NCI-H2107 treated with DMSO at 0.1 percent for 48 hours (cell line): ENCODE data around the gene SNX19.

Experiments
- DNase-seq: peaks from one replicate; lab custom pipeline; 2025; ENCODE audit not compliant: unreplicated experiment; lab: John Stamatoyannopoulos, UW

SNX19 gene

GRCh38 chr11:130848361-130849214 lies 67.7 kb downstream of the SNX19 start:
- no peak for DNase-seq

DNA sequence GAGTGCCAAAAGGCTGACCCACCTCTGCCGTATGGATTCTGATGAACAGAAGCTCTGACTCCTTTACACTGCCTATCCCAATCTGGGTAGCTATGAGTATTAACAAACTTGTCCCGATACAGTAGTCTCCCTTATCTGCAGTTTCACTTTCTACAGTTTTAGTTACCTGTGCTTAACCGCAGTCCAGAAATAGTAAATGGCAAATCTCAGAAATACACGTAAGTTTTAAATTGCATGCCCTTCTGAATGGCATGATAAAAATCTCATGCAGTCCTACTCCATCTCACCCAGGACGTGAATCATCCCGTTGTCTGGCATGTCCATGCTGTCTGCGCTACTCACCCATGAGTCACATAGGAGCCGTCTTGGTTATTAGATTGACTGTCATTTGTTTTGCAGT lies 68.8 kb downstream of the SNX19 start:
- no peak for DNase-seq

GRCh38 chr11:130846606-130847005 lies 69.7 kb downstream of the SNX19 start:
- no peak for DNase-seq

GRCh38 chr11:130842001-130842400 lies 74.3 kb downstream of the SNX19 start:
- no peak for DNase-seq

DNA sequence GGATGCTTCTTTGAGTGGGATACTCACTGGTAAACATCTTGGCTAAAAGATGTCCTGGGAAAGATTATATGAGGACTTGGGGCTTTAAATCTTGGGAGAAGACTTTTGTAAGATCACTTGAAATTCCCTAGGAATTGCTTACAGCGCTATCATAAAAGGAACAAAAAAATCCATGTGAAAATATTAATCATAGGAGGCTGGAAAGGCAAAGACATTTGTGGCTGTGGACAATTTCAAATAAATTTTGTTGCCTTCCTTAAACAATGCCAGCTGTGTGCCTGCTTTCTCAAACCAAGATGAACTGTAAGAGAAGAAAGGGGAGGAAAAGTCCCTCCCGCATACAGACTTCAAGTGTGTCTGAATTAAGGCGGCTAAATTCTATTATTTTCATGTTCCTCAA lies 75.6 kb downstream of the SNX19 start:
- DNase-seq, result no peak

DNA sequence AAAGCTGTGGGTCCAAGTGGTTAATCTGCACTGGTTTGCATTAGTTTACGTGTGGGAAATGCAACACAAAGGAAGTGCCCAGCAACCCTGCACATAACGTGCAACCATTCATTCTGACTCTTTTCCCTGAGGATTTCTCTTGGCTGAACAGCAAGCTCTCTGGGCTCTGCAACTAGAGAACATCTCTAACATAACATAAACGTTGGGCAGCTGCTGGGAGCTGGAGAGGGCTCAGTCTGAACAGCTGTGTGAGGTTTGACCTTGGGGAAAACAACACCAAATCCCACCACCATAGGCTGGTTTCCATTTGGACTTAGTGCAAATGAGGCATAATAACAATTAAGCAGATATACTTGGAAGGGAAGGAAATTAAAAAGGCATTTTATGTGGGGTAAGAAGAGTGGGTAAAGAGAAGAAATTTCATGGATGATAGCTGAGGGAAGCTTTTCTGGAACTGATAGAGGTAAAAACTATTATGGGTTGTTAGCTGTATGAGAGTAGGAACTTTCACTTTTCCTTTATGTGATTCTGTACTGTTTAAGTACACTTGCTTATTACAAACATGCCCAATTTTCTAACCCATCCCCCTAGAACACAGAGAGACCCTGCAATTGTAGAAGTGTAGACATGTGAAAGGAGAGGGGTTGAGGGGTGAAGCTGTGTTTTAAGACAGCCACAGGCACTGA lies 76.2 kb downstream of the SNX19 start:
- DNase-seq, result no peak

GRCh38 chr11:130837194-130837593 lies 79.1 kb downstream of the SNX19 start:
- DNase-seq, result no peak

DNA sequence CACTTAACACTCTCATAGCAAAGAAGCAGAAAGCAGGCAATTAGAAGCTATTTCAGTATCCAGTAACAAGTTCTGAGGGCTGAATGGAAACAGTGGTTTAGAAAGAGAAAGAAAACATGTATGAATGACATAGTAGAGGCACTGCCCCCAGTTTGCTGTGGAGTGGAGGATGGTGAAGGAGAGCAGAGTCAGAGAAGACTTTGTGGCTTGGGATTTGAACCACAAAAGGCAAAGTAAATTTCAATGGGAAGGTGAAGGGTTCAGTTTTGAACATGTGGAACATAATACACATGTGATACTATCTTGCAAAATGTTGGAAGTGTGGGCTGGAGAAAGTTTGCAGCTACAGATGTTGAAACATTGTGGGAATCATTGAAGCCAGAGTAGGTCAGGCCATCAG lies 81.4 kb downstream of the SNX19 start:
- no peak for DNase-seq

GRCh38 chr11:130832566-130833425 lies 83.5 kb downstream of the SNX19 start:
- DNase-seq, result no peak

DNA sequence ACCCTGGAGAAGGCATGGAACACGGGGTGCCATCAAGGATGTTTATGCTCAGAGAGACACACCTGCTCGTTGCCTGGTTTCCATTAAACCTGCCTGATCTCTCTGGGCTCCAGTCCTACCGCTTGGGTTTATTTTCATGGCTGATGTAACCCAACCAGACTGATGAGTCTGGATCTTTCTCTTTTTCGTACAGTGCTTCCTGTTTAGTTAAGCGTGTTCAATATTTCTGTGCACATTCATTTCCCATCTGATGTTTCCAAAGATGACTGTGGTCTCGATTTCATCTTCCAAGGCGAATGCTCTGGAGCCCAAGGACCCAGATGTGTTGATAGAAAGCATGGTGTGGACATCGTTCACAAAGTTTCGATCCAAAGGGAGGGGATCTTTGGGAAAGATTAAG lies 84.3 kb downstream of the SNX19 start:
- no peak for DNase-seq

DNA sequence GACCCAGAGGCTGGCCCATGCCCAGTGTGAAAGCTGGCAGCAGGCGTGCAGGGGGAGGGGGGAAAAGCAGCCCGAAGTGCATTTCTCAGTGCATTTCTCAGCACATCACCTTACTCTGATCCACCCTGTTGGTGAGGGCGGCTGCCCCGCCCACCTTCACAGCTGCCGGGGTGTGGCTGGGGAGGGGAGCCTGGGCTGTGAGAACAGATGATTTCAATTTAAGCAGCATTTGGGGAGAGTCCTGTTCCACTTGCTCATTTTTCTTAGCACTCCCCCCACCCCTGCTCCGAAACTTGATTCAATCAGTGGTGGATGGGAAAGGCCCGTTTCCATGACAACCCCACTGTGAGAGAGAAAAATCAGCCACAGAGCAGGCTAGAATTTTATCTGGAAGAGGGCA lies 84.8 kb downstream of the SNX19 start:
- DNase-seq, result no peak

DNA sequence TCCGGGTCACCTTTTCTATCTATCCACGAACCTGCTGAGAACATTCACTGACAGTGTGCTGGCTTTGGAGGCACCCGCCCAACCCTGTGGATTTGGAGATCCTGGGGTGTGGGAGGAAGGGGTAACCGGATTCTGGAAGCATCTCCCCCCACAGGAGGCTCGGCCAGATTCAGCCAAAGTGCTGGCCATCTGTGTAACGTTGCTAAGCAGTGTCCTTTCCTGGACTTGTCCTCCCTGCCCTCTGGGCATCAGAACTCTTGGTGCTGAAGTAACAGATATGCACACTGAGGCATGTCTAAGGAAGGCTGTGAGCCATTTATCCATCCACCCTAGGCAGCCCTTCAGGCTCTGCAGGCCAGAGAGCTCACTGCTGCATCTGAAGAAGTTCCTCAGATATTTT lies 85.7 kb downstream of the SNX19 start:
- no peak for DNase-seq

GRCh38 chr11:130829920-130830511 lies 86.3 kb downstream of the SNX19 start:
- no peak for DNase-seq

DNA sequence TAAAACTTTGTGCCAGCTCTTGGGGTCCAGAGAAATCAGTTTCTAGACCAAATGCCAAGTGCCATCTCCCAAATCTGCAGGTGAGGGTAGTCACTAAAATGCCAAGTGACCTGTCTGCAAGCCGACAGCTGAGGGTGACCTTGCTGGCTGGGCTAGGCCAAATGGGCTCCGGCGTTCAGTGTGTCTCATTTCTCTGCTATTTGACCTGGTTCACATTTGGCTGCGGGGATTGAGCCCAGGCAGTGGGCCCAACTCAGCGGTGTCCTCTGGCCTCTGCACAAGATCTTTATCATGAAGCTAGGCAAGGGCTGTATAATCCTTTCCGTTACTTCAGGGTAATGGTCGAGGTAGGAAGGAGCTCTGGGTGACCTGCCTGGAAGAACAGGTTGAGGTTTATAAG lies 87.5 kb downstream of the SNX19 start:
- DNase-seq, result no peak

DNA sequence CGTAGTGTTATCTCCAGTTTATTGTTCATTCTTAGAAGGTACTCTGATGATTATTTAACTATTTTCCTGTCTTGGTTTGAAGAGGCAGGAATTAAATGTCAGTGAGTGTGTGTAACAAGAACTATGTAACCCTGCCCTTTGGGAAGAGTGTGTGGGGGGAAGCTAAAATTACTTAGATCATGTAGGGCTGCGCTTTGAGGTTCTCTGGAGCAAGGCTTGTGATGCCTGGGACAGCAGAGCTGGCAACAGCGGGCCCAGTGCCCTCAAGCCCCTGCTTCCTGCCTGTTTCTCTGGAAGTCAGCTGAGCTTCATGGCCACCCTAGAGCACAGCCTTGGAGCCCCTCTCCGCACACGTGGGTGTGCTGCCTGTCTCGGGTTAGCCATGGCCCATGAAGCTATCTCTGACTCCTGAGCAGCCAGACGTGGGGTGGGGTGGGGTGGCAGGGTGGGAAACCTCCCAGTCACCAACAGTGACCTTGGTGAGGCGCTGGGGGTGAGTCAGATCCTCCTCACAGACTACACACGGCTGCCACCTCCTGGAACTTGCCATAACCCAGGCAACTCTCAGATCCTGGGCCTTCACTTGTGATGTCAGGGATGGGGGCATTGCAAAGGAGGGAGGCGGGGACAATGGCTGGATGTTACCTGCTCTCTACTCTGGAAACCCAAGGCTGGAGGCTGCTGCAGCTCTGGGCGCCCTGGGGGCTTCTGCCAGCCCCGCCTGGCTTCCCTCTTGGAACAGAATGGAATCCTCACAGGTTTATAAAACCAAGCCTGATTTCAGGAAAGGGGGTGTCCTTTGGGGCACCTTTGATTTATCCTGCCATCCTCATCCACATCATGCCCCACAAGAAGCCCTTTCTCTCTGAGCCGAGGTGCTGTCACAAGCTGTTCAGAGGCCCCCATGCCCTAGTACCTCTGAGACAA lies 88.6 kb downstream of the SNX19 start:
- DNase-seq, result no peak

DNA sequence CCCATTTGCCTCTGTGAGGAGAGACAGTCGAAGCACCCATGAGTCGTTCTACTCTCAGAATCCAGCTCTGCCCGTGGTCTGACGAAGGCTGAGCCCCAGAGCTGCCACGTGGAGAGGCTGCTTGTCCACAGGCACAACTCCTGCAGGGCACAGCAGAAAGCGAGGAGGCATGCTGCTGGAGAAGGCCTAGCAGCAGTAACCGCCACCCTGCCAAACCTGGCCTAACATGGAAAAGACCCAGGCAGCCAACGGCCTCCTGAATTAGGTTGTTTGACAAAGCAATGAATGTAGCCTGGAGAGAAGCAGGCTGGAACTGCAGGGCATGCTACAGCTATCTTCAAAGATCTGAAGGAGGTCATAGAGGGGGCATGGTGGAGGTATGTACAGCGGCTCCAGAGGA lies 89.7 kb downstream of the SNX19 start:
- no peak for DNase-seq

DNA sequence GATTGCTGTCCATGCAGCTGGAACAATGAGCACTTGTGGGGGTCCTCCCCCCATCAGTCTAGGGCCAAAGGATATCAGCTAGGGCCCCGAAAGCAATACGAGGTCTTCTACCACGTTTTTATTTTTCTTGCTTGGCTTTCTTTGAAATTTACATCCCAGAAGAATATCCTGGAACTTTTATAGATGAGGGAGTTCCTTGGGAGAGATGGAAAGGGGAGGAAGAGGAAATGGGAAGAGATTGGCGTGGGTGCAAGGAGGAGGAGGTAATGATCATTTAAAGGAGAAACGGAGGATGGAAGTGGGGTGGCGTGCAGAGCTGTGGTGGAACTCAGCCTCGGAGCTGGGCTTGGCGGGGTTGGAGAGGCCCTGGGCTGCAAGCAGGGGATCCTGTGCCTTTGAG lies 90.3 kb downstream of the SNX19 start:
- DNase-seq, result no peak

GRCh38 chr11:130825561-130825960 lies 90.7 kb downstream of the SNX19 start:
- DNase-seq, result no peak
